Measurements from ENCODE around the gene CUBN. TPM values are rescaled to one million over a fixed set of nuclear protein-coding genes. Genes with fewer than 3 reads are reported as not detected.

Gene CUBN
- total RNA-seq, 1 donor from 2014 or later = 2.5 TPM

GRCh38 chr10:16944402-16944801 is 185.2 kb downstream of the CUBN start:
- CTCF ChIA-PET = no interaction called here
- H3K27ac Mint-ChIP-seq = no peak overlapping the region
- intact Hi-C loops (cut with micrococcal nuclease) = no loop called here
- TF ChIP-seq CTCF (IDR thresholded peaks at IDR 0.05) = no peak
- H3K36me3 Mint-ChIP-seq (ENCODE audit: low read depth) = no peaks in the 10 kb centered on the region
- POLR2A ChIA-PET = no interaction called here
- H3K9me3 Mint-ChIP-seq = no peaks in the 10 kb centered on the region
- DNase-seq = no peak
- peaks cover 1% of the 10 kb centered on the region for H3K27me3 Mint-ChIP-seq
- H3K4me1 Mint-ChIP-seq = no peaks in the 10 kb centered on the region
- no peak overlapping the region for H3K4me3 Mint-ChIP-seq
- no peak for ATAC-seq (ENCODE audit: low read depth)

- CTCF ChIA-PET = no interaction called here
- H3K36me3 Mint-ChIP-seq (ENCODE audit: low read depth) = no peaks in the 10 kb centered on the region
- POLR2A ChIA-PET = no interaction called here
Measured at GRCh38 chr10:16943295-16944285, 186.0 kb downstream of the CUBN start.

GRCh38 chr10:16942381-16943078 is 187.1 kb downstream of the CUBN start:
- peaks cover 1% of the 10 kb centered on the region for H3K27me3 Mint-ChIP-seq
- intact Hi-C loops (cut with micrococcal nuclease) = no loop called here
- H3K9me3 Mint-ChIP-seq = no peaks in the 10 kb centered on the region
- H3K4me1 Mint-ChIP-seq = no peaks in the 10 kb centered on the region
- no peak for TF ChIP-seq CTCF (IDR thresholded peaks at IDR 0.05)
- no peak for DNase-seq
- H3K36me3 Mint-ChIP-seq (ENCODE audit: low read depth) = no peaks in the 10 kb centered on the region
- H3K27ac Mint-ChIP-seq = no peak overlapping the region
- POLR2A ChIA-PET = no interaction called here
- no peak overlapping the region for H3K4me3 Mint-ChIP-seq
- CTCF ChIA-PET = no interaction called here
- ATAC-seq (ENCODE audit: low read depth) = no peak

More at GRCh38 chr10:16943295-16944285, 186.0 kb downstream of the CUBN start:
- intact Hi-C loops (cut with micrococcal nuclease) = no loop called here
- peaks cover 1% of the 10 kb centered on the region for H3K27me3 Mint-ChIP-seq
- no peaks in the 10 kb centered on the region for H3K9me3 Mint-ChIP-seq
- no peak overlapping the region for H3K4me3 Mint-ChIP-seq
- no peak for TF ChIP-seq CTCF (IDR thresholded peaks at IDR 0.05)
- no peaks in the 10 kb centered on the region for H3K4me1 Mint-ChIP-seq
- H3K27ac Mint-ChIP-seq = no peak overlapping the region
- ATAC-seq (ENCODE audit: low read depth) (no peak), DNase-seq (no peak)

GRCh38 chr10:16941870-16942269 is 187.7 kb downstream of the CUBN start:
- TF ChIP-seq CTCF (IDR thresholded peaks at IDR 0.05) = no peak
- intact Hi-C loops (cut with micrococcal nuclease) = no loop called here
- Mint-ChIP-seq H3K4me1 (no peaks in the 10 kb centered on the region), H3K9me3 (no peaks in the 10 kb centered on the region), H3K27ac (no peak overlapping the region), H3K36me3 (ENCODE audit: low read depth) (no peaks in the 10 kb centered on the region), H3K4me3 (no peak overlapping the region), H3K27me3 (peaks cover 1% of the 10 kb centered on the region)
- ATAC-seq (ENCODE audit: low read depth) = no peak
- ChIA-PET POLR2A (no interaction called here), CTCF (no interaction called here)
- no peak for DNase-seq

- DNase-seq (no peak), ATAC-seq (ENCODE audit: low read depth) (no peak)
- no peak overlapping the region for H3K4me3 Mint-ChIP-seq
- H3K27me3 Mint-ChIP-seq = peaks cover 1% of the 10 kb centered on the region
- H3K9me3 Mint-ChIP-seq = no peaks in the 10 kb centered on the region
- ChIA-PET POLR2A (no interaction called here), CTCF (no interaction called here)
- no peak overlapping the region for H3K27ac Mint-ChIP-seq
- no peak for TF ChIP-seq CTCF (IDR thresholded peaks at IDR 0.05)
- no peaks in the 10 kb centered on the region for H3K36me3 Mint-ChIP-seq (ENCODE audit: low read depth)
- no peaks in the 10 kb centered on the region for H3K4me1 Mint-ChIP-seq
- intact Hi-C loops (cut with micrococcal nuclease) = no loop called here
Measured at GRCh38 chr10:16941067-16941466, 188.5 kb downstream of the CUBN start.

Measured in activated B cell treated with CpG ODN at 0.5 μM for 24 hours (primary cell).